A549 (cell line): ENCODE data around the gene FSCN2. TPM values are rescaled to one million over a fixed set of nuclear protein-coding genes. Genes with fewer than 3 reads are reported as not detected.

ENCODE experiments used
- ATAC-seq, 2 experiments: fragments of 200-7000 bp in 1 of 2; fragments of >200 bp in 1 of 2; cut with Nextera tagmentation in 1 of 2; cut with Tn5 transposase in 1 of 2; 3 replicates each; pipeline versions ENCODE4 v1.8.0 to v1.9.1; 2018 to 2020; ENCODE audit warnings: mild to moderate bottlenecking in 1 of 2, moderate library complexity in 1 of 2
- CTCF ChIA-PET: fragments of 300-600 bp; sonication (Branson Sonifier 250); formaldehyde crosslinking; extraction: SDS; loops from one replicate; lab custom pipeline; 2021; ENCODE audit warnings: antibody characterized with exemption, inconsistent platforms; lab: Yijun Ruan, JAX
- POLR2A ChIA-PET: fragments of 350-600 bp; formaldehyde crosslinking; extraction: SDS; loops from one replicate; lab custom pipeline; 2021; ENCODE audit warnings: antibody characterized with exemption, inconsistent platforms; lab: Yijun Ruan, JAX
- DNase-seq, 2 experiments: peaks; one replicate each; pipeline versions ENCODE4 v3.0.0 to v3.0.0-alpha.2; 2011 to 2016; ENCODE audit warnings: low read depth in 1 of 2, low spot score in 1 of 2
- FAIRE-seq: peaks from 2 replicates; lab custom pipeline; 2011; peaks lifted over from hg19 to GRCh38; lab: Jason Lieb, UNC
- H3K27ac ChIP-seq, 2 experiments: fragments of >200 bp; sonication (Bioruptor Twin); formaldehyde crosslinking; 3 replicates each; pipeline ENCODE4 v1.5.1; 2016 to 2017
- H3K4me1 ChIP-seq: fragments of >200 bp; sonication (Bioruptor Twin); formaldehyde crosslinking; 3 replicates; pipeline ENCODE4 v1.6.1; 2016
- H3K4me2 ChIP-seq: fragments of >200 bp; sonication (Bioruptor Twin); formaldehyde crosslinking; 3 replicates; pipeline ENCODE4 v1.6.1; 2016
- H3K4me3 ChIP-seq: fragments of >200 bp; sonication (Bioruptor Twin); formaldehyde crosslinking; 3 replicates; pipeline ENCODE4 v1.5.1; 2016
- H3K9me3 ChIP-seq: fragments of >200 bp; sonication (Bioruptor Twin); formaldehyde crosslinking; 3 replicates; pipeline ENCODE4 v1.6.1; 2016
- FOXS1 ChIP-seq: fragments of 250-450 bp; sonication (Bioruptor Pico); IDR thresholded peaks from 2 replicates; pipeline ENCODE4 v1.5.0; 2020; ENCODE audit warnings: mild to moderate bottlenecking, moderate library complexity
- GATA3 ChIP-seq: IDR thresholded peaks from 2 replicates; pipeline ENCODE4 v1.6.1; 2012; ENCODE audit warnings: borderline replicate concordance
- JUN ChIP-seq, 2 experiments: fragments of >200 bp; sonication (Bioruptor Twin); formaldehyde crosslinking; IDR thresholded peaks; 2 replicates in 1 of 2; 3 replicates in 1 of 2; pipeline ENCODE4 v1.6.1; 2016 to 2017
- MYC ChIP-seq: IDR thresholded peaks from 2 replicates; pipeline ENCODE4 v1.6.1; 2012; ENCODE audit warnings: mild to moderate bottlenecking, inconsistent platforms, low read length, improper control_type of control experiment, borderline replicate concordance
- NFE2L2 ChIP-seq: fragments of 150-350 bp; conservative IDR thresholded peaks from 2 replicates; pipeline ENCODE4 v1.6.1; 2014; ENCODE audit warnings: low read length
- POLR2A ChIP-seq: IDR thresholded peaks from 2 replicates; pipeline ENCODE4 v1.6.1; 2012; ENCODE audit warnings: mild to moderate bottlenecking, low read length
- RAD21 ChIP-seq, 2 experiments: fragments of >200 bp in 1 of 2; sonication (Bioruptor Twin) in 1 of 2; formaldehyde crosslinking in 1 of 2; IDR thresholded peaks in 1 of 2; conservative IDR thresholded peaks in 1 of 2; 2 replicates in 1 of 2; 3 replicates in 1 of 2; pipeline ENCODE4 v1.6.1; 2012 to 2018; ENCODE audit warnings: inconsistent platforms in 1 of 2
- SMC3 ChIP-seq: fragments of >200 bp; sonication (Bioruptor Twin); formaldehyde crosslinking; IDR thresholded peaks from 3 replicates; pipeline ENCODE4 v1.6.1; 2018; ENCODE audit warnings: inconsistent platforms
- TFCP2L1 ChIP-seq: fragments of 250-450 bp; sonication (Bioruptor Pico); IDR thresholded peaks from 2 replicates; pipeline ENCODE4 v1.5.0; 2021; ENCODE audit warnings: mild to moderate bottlenecking
- TP53 ChIP-seq: fragments of 250-450 bp; sonication (Bioruptor Pico); IDR thresholded peaks from 2 replicates; pipeline ENCODE4 v1.5.0; 2021; ENCODE audit warnings: mild to moderate bottlenecking, moderate library complexity
- ZFP36 ChIP-seq: fragments of 450-650 bp; IDR thresholded peaks from 2 replicates; pipeline ENCODE4 v1.6.1; 2014; ENCODE audit warnings: borderline replicate concordance; ENCODE audit not compliant: partially characterized antibody
- WGBS: methylation state at CpG from one replicate; pipeline ENCODE4 v1.1.6; 2017; ENCODE audit errors: missing lambda C conversion rate; 5-methylcytosine and 5-hydroxymethylcytosine counted together
- polyA plus RNA-seq, 4 experiments: library from polyadenylated mRNA; depleted of rRNA in 3 of 4; stranded (reverse); fragments of >200 nt; fragmentation: RNase III in 1 of 4; extraction: RNeasy Plus Mini Kit Qiagen cat#74134 plus additional on column Dnase treatment in 1 of 4; gene quantifications; 2 replicates in 3 of 4; 3 replicates in 1 of 4; pipeline ENCODE4 v1.2.3, GENCODE V29; 2011 to 2017
- TF ChIP-seq, protein P1 (sequence below): fragments of 450-650 bp; IDR thresholded peaks from 2 replicates; pipeline ENCODE4 v1.6.1; 2014; ENCODE audit warnings: antibody characterized with exemption
- TF ChIP-seq, protein P2 (sequence below): fragments of >200 bp; sonication (Bioruptor Twin); formaldehyde crosslinking; IDR thresholded peaks from 3 replicates; pipeline ENCODE4 v1.5.1; 2016
- TF ChIP-seq, protein P3 (sequence below): fragments of >200 bp; sonication (Bioruptor Twin); formaldehyde crosslinking; IDR thresholded peaks from 3 replicates; pipeline ENCODE4 v1.6.1; 2016
- TF ChIP-seq, protein P4 (sequence below): IDR thresholded peaks from 2 replicates; pipeline ENCODE4 v1.6.1; 2012

The FSCN2 gene
- polyA plus RNA-seq, 2 of the 4 experiments (the other 2 are of a cell fraction), result 0.84 to 1.3 TPM

DNA sequence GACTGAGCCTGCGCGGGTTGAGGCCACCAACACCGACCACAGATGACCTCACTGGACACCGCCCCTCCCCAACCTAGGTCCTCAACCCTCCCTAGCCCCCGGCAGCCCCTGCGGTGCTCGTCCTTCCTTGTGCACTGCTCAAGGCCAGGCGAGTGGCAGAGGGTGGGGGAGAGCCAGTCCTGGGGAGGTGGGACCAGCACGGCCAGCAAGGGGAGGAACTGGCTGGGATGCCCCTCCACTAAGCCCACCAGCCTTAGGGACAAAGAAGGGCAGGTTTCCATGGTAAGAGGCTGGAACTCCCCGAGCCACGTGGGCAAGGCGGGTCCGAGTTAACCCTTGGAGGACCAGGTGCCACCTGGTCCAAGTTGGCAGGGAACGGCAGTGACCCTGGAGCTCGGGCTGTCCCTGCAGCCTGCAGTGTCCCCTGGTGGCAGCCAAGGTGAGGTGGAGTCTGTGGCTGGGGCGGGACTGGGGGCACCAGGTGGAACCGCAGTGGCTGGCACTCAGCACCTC is 9.2 kb downstream of the FSCN2 start:
- peak; percentile 19 to 61; a peak in 5 of 6 replicates for ATAC-seq
- no peaks in the 10 kb centered on the region for H3K9me3 ChIP-seq
- ChIA-PET POLR2A (no interaction called here), CTCF (interaction anchor here (0.9 to 6.4 kb wide), 13 partner anchors 9 to 284 kb away, joined by 3 to 36 read pairs (median 5); partner anchors contain the start of gene FAAP100)
- WGBS, result 71% methylated on average over 15 of the region's 17 CpGs
- 0 out of 5 replicates have a peak, but pooled peaks of 1 of the 2 experiments have one; percentile 32 for TF ChIP-seq JUN (IDR thresholded peaks at IDR 0.05)
- TF ChIP-seq FOXS1, result no peak
- peak; percentile 59 to 69; a peak in 4 of 5 replicates for TF ChIP-seq RAD21 (conservative IDR thresholded peaks at IDR 0.05 in 1 of 2, IDR thresholded peaks at IDR 0.05 in 1 of 2)
- TF ChIP-seq, protein P1, sequence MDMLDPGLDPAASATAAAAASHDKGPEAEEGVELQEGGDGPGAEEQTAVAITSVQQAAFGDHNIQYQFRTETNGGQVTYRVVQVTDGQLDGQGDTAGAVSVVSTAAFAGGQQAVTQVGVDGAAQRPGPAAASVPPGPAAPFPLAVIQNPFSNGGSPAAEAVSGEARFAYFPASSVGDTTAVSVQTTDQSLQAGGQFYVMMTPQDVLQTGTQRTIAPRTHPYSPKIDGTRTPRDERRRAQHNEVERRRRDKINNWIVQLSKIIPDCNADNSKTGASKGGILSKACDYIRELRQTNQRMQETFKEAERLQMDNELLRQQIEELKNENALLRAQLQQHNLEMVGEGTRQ, result no peak
- TF ChIP-seq SMC3, result peak; percentile 51
- TF ChIP-seq, protein P2, sequence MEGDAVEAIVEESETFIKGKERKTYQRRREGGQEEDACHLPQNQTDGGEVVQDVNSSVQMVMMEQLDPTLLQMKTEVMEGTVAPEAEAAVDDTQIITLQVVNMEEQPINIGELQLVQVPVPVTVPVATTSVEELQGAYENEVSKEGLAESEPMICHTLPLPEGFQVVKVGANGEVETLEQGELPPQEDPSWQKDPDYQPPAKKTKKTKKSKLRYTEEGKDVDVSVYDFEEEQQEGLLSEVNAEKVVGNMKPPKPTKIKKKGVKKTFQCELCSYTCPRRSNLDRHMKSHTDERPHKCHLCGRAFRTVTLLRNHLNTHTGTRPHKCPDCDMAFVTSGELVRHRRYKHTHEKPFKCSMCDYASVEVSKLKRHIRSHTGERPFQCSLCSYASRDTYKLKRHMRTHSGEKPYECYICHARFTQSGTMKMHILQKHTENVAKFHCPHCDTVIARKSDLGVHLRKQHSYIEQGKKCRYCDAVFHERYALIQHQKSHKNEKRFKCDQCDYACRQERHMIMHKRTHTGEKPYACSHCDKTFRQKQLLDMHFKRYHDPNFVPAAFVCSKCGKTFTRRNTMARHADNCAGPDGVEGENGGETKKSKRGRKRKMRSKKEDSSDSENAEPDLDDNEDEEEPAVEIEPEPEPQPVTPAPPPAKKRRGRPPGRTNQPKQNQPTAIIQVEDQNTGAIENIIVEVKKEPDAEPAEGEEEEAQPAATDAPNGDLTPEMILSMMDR, result peak; percentile 51
- peaks cover 11% of the 10 kb centered on the region; the same call in 1 of the 3 replicates for H3K4me1 ChIP-seq
- DNase-seq, result peak; percentile 67 to 77
- no peak for FAIRE-seq
- no peak overlapping the region for H3K27ac ChIP-seq
- no peak overlapping the region for H3K4me2 ChIP-seq
- H3K4me3 ChIP-seq, result no peak overlapping the region

DNA sequence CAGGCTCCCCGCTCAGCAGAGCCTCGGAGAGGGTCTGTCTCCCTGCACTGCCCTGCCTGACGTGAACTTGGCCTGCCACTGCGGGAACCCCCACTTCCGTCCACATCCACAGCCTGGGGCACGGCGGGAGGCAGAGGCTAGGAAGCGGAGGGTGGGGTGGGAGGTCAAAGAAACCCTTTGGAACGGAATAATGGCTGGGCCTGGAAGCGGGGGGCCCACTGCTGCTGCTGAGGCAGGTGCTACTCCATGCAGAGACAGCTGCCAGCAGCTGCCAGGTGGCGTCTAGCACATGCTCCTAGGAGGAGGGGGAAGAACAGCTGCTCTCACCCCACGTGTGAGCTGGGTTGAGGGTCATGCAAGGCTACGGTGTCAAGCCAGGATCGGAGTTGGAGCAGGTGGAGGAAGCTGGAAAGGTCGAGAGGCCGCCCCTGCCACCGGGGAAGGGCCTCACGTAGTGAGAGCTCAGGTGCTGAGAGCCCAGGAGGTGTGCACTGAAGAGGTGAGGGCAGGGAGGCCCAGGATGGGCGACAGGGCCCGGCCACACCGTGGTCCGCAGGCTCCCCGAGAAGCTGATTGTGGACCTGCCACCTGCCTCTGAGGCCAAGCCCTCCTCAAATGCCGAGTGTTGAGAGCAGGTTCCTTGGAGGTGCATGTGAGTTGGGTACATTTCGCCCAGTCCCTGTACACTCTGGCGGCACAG is 9.8 kb downstream of the FSCN2 start:
- no peak overlapping the region for H3K27ac ChIP-seq
- peaks cover 11% of the 10 kb centered on the region; the same call in 1 of the 3 replicates for H3K4me1 ChIP-seq
- WGBS, result 85% methylated on average over 26 of the region's 26 CpGs
- no peaks in the 10 kb centered on the region for H3K9me3 ChIP-seq
- peak in 1 of 2 experiments; percentile 6; a peak in 3 of 6 replicates for ATAC-seq
- TF ChIP-seq, protein P3, sequence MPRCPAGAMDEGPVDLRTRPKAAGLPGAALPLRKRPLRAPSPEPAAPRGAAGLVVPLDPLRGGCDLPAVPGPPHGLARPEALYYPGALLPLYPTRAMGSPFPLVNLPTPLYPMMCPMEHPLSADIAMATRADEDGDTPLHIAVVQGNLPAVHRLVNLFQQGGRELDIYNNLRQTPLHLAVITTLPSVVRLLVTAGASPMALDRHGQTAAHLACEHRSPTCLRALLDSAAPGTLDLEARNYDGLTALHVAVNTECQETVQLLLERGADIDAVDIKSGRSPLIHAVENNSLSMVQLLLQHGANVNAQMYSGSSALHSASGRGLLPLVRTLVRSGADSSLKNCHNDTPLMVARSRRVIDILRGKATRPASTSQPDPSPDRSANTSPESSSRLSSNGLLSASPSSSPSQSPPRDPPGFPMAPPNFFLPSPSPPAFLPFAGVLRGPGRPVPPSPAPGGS, result no peak
- TF ChIP-seq POLR2A, result no peak
- TF ChIP-seq GATA3, result no peak
- no peak for TF ChIP-seq TP53
- TF ChIP-seq NFE2L2, result no peak
- TF ChIP-seq TFCP2L1, result no peak
- TF ChIP-seq MYC, result no peak
- TF ChIP-seq ZFP36, result no peak
- TF ChIP-seq, all 56 proteins: peak for 0
- POLR2A ChIA-PET, result no interaction called here
- no peak for FAIRE-seq
- H3K4me3 ChIP-seq, result no peak overlapping the region
- DNase-seq, result no peak
- no peak overlapping the region for H3K4me2 ChIP-seq
- CTCF ChIA-PET, result interaction anchor here (0.7 to 6.4 kb wide), 20 partner anchors 8 to 395 kb away, joined by 3 to 36 read pairs (median 4); partner anchors contain the start of gene FAAP100

DNA sequence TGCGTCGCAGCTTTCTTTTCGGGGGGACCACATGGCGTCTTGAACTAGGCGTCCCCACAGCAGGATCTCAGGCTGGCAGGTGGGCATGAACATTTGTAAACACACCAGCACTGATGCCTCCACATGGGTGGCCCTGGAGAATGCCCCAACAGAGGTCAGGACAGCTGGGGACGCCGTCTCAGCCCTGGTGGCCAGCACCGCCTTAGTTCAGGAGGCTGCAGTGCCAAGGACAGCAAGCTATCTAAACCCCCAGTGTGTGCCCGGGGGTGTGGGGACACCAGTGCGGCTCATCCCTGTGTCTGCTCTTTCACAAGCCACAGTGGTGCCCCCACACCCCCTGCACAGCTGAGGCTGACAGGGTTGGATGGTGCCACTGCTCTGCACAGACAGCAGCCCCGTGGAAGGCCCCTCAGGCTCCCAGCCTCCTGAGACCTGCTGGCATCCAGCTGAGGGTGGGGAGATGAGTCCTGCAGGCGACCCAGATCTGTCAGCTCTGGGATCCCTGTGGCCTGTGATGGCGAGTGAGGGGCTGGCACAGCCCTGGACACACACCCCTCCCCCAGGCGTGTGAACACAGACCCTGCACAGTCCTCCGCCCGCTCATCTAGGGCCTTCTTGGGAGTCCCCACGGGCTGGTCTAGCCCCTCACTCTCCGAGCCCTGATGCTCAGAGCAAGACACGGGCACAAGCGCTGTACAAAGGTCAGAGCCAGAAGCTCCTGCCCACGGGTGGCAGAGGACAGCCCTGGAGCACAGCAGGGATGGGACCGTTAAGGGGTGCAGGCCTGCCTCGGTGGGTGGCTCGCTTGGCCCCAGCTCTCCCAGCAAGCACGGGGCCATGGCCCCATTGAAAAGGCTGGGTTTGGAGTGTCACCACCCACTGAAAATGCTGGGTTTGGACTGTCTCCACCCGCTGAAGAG is 10.7 kb downstream of the FSCN2 start:
- peak; percentile 3 to 4; a peak in 3 of 6 replicates for ATAC-seq
- ChIA-PET POLR2A (interaction anchor here (0.8 kb wide), 1 partner anchor 26 kb away, joined by 3 read pairs; no protein-coding TSS in a partner anchor), CTCF (interaction anchor here (0.7 to 6.4 kb wide), 19 partner anchors 7 to 396 kb away, joined by 3 to 36 read pairs (median 4); partner anchors contain the start of genes FAAP100 and FSCN2)
- Histone ChIP-seq H3K4me2 (no peak overlapping the region), H3K27ac (no peak overlapping the region), H3K4me3 (no peak overlapping the region), H3K9me3 (no peaks in the 10 kb centered on the region), H3K4me1 (peaks cover 6% of the 10 kb centered on the region; the same call in 1 of the 3 replicates)
- 89% methylated on average over 21 of the region's 26 CpGs for WGBS
- FAIRE-seq, result no peak
- TF ChIP-seq, protein P4, sequence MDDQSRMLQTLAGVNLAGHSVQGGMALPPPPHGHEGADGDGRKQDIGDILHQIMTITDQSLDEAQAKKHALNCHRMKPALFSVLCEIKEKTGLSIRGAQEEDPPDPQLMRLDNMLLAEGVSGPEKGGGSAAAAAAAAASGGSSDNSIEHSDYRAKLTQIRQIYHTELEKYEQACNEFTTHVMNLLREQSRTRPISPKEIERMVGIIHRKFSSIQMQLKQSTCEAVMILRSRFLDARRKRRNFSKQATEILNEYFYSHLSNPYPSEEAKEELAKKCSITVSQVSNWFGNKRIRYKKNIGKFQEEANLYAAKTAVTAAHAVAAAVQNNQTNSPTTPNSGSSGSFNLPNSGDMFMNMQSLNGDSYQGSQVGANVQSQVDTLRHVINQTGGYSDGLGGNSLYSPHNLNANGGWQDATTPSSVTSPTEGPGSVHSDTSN, result 0 out of 2 replicates have a peak, but pooled peaks have one; percentile 7
- TF ChIP-seq RAD21 (conservative IDR thresholded peaks at IDR 0.05 in 1 of 2, IDR thresholded peaks at IDR 0.05 in 1 of 2), result no peak
- no peak for DNase-seq
